ENCODE data around the gene ANO6.

Gene ANO6

GRCh38 chr12:45191239-45191638, 24.7 kb upstream of the ANO6 start:
- Histone ChIP-seq H3K9ac (ENCODE audit: low read depth, low read length) (no peak overlapping the region), H3K36me3 (ENCODE audit: control insufficient read depth, insufficient read depth, low read length) (no peaks in the 10 kb centered on the region), H3K9me3 (ENCODE audit: control insufficient read depth, insufficient read depth, low read length) (no peaks in the 10 kb centered on the region), H3K4me3 (ENCODE audit: low read depth, low read length) (no peak overlapping the region), H3K4me1 (ENCODE audit: control insufficient read depth, insufficient read depth, low read length) (peaks cover 4% of the 10 kb centered on the region), H3K27me3 (ENCODE audit: control insufficient read depth, insufficient read depth, low read length) (no peaks in the 10 kb centered on the region)

- no peak overlapping the region for H3K4me3 ChIP-seq (ENCODE audit: low read depth, low read length)
- H3K9me3 ChIP-seq (ENCODE audit: control insufficient read depth, insufficient read depth, low read length): no peaks in the 10 kb centered on the region
- H3K9ac ChIP-seq (ENCODE audit: low read depth, low read length): no peak overlapping the region
- H3K4me1 ChIP-seq (ENCODE audit: control insufficient read depth, insufficient read depth, low read length): peaks cover 3% of the 10 kb centered on the region
- H3K36me3 ChIP-seq (ENCODE audit: control insufficient read depth, insufficient read depth, low read length): no peaks in the 10 kb centered on the region
- no peaks in the 10 kb centered on the region for H3K27me3 ChIP-seq (ENCODE audit: control insufficient read depth, insufficient read depth, low read length)
Observed at GRCh38 chr12:45192707-45193106, 23.2 kb upstream of the ANO6 start.

GRCh38 chr12:45200491-45201043, 15.3 kb upstream of the ANO6 start:
- no peaks in the 10 kb centered on the region for H3K36me3 ChIP-seq (ENCODE audit: control insufficient read depth, insufficient read depth, low read length)
- H3K9me3 ChIP-seq (ENCODE audit: control insufficient read depth, insufficient read depth, low read length): no peaks in the 10 kb centered on the region
- no peak overlapping the region for H3K9ac ChIP-seq (ENCODE audit: low read depth, low read length)
- no peak overlapping the region for H3K4me3 ChIP-seq (ENCODE audit: low read depth, low read length)
- no peaks in the 10 kb centered on the region for H3K4me1 ChIP-seq (ENCODE audit: control insufficient read depth, insufficient read depth, low read length)
- no peaks in the 10 kb centered on the region for H3K27me3 ChIP-seq (ENCODE audit: control insufficient read depth, insufficient read depth, low read length)

GRCh38 chr12:45203767-45204166, 12.1 kb upstream of the ANO6 start:
- H3K4me3 ChIP-seq (ENCODE audit: low read depth, low read length): no peak overlapping the region
- no peak overlapping the region for H3K9ac ChIP-seq (ENCODE audit: low read depth, low read length)
- no peaks in the 10 kb centered on the region for H3K27me3 ChIP-seq (ENCODE audit: control insufficient read depth, insufficient read depth, low read length)
- no peaks in the 10 kb centered on the region for H3K36me3 ChIP-seq (ENCODE audit: control insufficient read depth, insufficient read depth, low read length)
- no peaks in the 10 kb centered on the region for H3K9me3 ChIP-seq (ENCODE audit: control insufficient read depth, insufficient read depth, low read length)
- no peaks in the 10 kb centered on the region for H3K4me1 ChIP-seq (ENCODE audit: control insufficient read depth, insufficient read depth, low read length)

- Histone ChIP-seq H3K36me3 (ENCODE audit: control insufficient read depth, insufficient read depth, low read length) (no peaks in the 10 kb centered on the region), H3K4me1 (ENCODE audit: control insufficient read depth, insufficient read depth, low read length) (no peaks in the 10 kb centered on the region), H3K4me3 (ENCODE audit: low read depth, low read length) (no peak overlapping the region), H3K9ac (ENCODE audit: low read depth, low read length) (no peak overlapping the region), H3K9me3 (ENCODE audit: control insufficient read depth, insufficient read depth, low read length) (no peaks in the 10 kb centered on the region), H3K27me3 (ENCODE audit: control insufficient read depth, insufficient read depth, low read length) (no peaks in the 10 kb centered on the region)
Observed at GRCh38 chr12:45204757-45205156, 11.1 kb upstream of the ANO6 start.

GRCh38 chr12:45205165-45205825, 10.6 kb upstream of the ANO6 start:
- Histone ChIP-seq H3K4me1 (ENCODE audit: control insufficient read depth, insufficient read depth, low read length) (no peaks in the 10 kb centered on the region), H3K9me3 (ENCODE audit: control insufficient read depth, insufficient read depth, low read length) (no peaks in the 10 kb centered on the region), H3K4me3 (ENCODE audit: low read depth, low read length) (no peak overlapping the region), H3K36me3 (ENCODE audit: control insufficient read depth, insufficient read depth, low read length) (no peaks in the 10 kb centered on the region), H3K27me3 (ENCODE audit: control insufficient read depth, insufficient read depth, low read length) (no peaks in the 10 kb centered on the region), H3K9ac (ENCODE audit: low read depth, low read length) (no peak overlapping the region)

GRCh38 chr12:45208604-45209487, 7.0 kb upstream of the ANO6 start:
- Histone ChIP-seq H3K27me3 (ENCODE audit: control insufficient read depth, insufficient read depth, low read length) (no peaks in the 10 kb centered on the region), H3K9ac (ENCODE audit: low read depth, low read length) (no peak overlapping the region), H3K36me3 (ENCODE audit: control insufficient read depth, insufficient read depth, low read length) (no peaks in the 10 kb centered on the region), H3K4me3 (ENCODE audit: low read depth, low read length) (no peak overlapping the region), H3K9me3 (ENCODE audit: control insufficient read depth, insufficient read depth, low read length) (no peaks in the 10 kb centered on the region), H3K4me1 (ENCODE audit: control insufficient read depth, insufficient read depth, low read length) (no peaks in the 10 kb centered on the region)

- H3K4me1 ChIP-seq (ENCODE audit: control insufficient read depth, insufficient read depth, low read length): no peaks in the 10 kb centered on the region
- no peak overlapping the region for H3K4me3 ChIP-seq (ENCODE audit: low read depth, low read length)
- no peaks in the 10 kb centered on the region for H3K27me3 ChIP-seq (ENCODE audit: control insufficient read depth, insufficient read depth, low read length)
- no peak overlapping the region for H3K9ac ChIP-seq (ENCODE audit: low read depth, low read length)
- no peaks in the 10 kb centered on the region for H3K9me3 ChIP-seq (ENCODE audit: control insufficient read depth, insufficient read depth, low read length)
- no peaks in the 10 kb centered on the region for H3K36me3 ChIP-seq (ENCODE audit: control insufficient read depth, insufficient read depth, low read length)
Observed at GRCh38 chr12:45209784-45210183, 6.1 kb upstream of the ANO6 start.

GRCh38 chr12:45212064-45212463, 3.8 kb upstream of the ANO6 start:
- Histone ChIP-seq H3K9ac (ENCODE audit: low read depth, low read length) (no peak overlapping the region), H3K4me1 (ENCODE audit: control insufficient read depth, insufficient read depth, low read length) (no peaks in the 10 kb centered on the region), H3K9me3 (ENCODE audit: control insufficient read depth, insufficient read depth, low read length) (no peaks in the 10 kb centered on the region), H3K27me3 (ENCODE audit: control insufficient read depth, insufficient read depth, low read length) (no peaks in the 10 kb centered on the region), H3K4me3 (ENCODE audit: low read depth, low read length) (no peak overlapping the region), H3K36me3 (ENCODE audit: control insufficient read depth, insufficient read depth, low read length) (no peaks in the 10 kb centered on the region)

- H3K9me3 ChIP-seq (ENCODE audit: control insufficient read depth, insufficient read depth, low read length): no peaks in the 10 kb centered on the region
- no peak overlapping the region for H3K4me3 ChIP-seq (ENCODE audit: low read depth, low read length)
- H3K27me3 ChIP-seq (ENCODE audit: control insufficient read depth, insufficient read depth, low read length): no peaks in the 10 kb centered on the region
- H3K36me3 ChIP-seq (ENCODE audit: control insufficient read depth, insufficient read depth, low read length): no peaks in the 10 kb centered on the region
- H3K9ac ChIP-seq (ENCODE audit: low read depth, low read length): no peak overlapping the region
- no peaks in the 10 kb centered on the region for H3K4me1 ChIP-seq (ENCODE audit: control insufficient read depth, insufficient read depth, low read length)
Observed at GRCh38 chr12:45213107-45213506, 2.8 kb upstream of the ANO6 start.

GRCh38 chr12:45214071-45214470, 1.8 kb upstream of the ANO6 start:
- Histone ChIP-seq H3K4me1 (ENCODE audit: control insufficient read depth, insufficient read depth, low read length) (no peaks in the 10 kb centered on the region), H3K36me3 (ENCODE audit: control insufficient read depth, insufficient read depth, low read length) (no peaks in the 10 kb centered on the region), H3K27me3 (ENCODE audit: control insufficient read depth, insufficient read depth, low read length) (no peaks in the 10 kb centered on the region), H3K4me3 (ENCODE audit: low read depth, low read length) (no peak overlapping the region), H3K9me3 (ENCODE audit: control insufficient read depth, insufficient read depth, low read length) (no peaks in the 10 kb centered on the region), H3K9ac (ENCODE audit: low read depth, low read length) (no peak overlapping the region)
